Astrocyte (in vitro differentiated cells and primary cell): ENCODE results near the gene PATL2.

Experiments used
- EZH2 ChIP-seq: IDR thresholded peaks from 2 replicates; pipeline ENCODE4 v1.6.1; 2012; ENCODE audit warnings: mild to moderate bottlenecking, low read length, inconsistent platforms; ENCODE audit not compliant: insufficient read depth
- TF ChIP-seq, protein P1 (sequence below): IDR thresholded peaks from 2 replicates; pipeline ENCODE4 v1.5.1; 2011; ENCODE audit warnings: low read depth, mild to moderate bottlenecking, inconsistent platforms, low read length, moderate library complexity; ENCODE audit not compliant: insufficient read depth

DNA sequence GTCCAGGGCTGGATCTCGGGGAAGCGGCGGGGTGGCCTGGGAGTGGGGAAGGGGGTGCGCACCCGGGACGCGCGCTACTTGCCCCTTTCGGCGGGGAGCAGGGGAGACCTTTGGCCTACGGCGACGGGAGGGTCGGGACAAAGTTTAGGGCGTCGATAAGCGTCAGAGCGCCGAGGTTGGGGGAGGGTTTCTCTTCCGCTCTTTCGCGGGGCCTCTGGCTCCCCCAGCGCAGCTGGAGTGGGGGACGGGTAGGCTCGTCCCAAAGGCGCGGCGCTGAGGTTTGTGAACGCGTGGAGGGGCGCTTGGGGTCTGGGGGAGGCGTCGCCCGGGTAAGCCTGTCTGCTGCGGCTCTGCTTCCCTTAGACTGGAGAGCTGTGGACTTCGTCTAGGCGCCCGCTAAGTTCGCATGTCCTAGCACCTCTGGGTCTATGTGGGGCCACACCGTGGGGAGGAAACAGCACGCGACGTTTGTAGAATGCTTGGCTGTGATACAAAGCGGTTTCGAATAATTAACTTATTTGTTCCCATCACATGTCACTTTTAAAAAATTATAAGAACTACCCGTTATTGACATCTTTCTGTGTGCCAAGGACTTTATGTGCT lies 721 bp upstream of the PATL2 start:
- no peak for TF ChIP-seq EZH2
- TF ChIP-seq, protein P1, sequence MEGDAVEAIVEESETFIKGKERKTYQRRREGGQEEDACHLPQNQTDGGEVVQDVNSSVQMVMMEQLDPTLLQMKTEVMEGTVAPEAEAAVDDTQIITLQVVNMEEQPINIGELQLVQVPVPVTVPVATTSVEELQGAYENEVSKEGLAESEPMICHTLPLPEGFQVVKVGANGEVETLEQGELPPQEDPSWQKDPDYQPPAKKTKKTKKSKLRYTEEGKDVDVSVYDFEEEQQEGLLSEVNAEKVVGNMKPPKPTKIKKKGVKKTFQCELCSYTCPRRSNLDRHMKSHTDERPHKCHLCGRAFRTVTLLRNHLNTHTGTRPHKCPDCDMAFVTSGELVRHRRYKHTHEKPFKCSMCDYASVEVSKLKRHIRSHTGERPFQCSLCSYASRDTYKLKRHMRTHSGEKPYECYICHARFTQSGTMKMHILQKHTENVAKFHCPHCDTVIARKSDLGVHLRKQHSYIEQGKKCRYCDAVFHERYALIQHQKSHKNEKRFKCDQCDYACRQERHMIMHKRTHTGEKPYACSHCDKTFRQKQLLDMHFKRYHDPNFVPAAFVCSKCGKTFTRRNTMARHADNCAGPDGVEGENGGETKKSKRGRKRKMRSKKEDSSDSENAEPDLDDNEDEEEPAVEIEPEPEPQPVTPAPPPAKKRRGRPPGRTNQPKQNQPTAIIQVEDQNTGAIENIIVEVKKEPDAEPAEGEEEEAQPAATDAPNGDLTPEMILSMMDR: no peak
